IMR-90 (cell line): ENCODE measurements around the gene RHBDD1. TPM values are rescaled to one million over a fixed set of nuclear protein-coding genes. Genes with fewer than 3 reads are reported as not detected.

Experiments used
- ATAC-seq: fragments of 200-7000 bp; cut with Tn5 transposase; 2 replicates; pipeline ENCODE4 v1.9.1; 2020; ENCODE audit warnings: low read depth, mild to moderate bottlenecking, moderate library complexity
- BruUV-seq: library from RNA; stranded (reverse); fragments of 400-500 nt; replicated peaks from 2 replicates; lab custom pipeline; 2021; lab: Mats Ljungman, UMichigan
- CTCF ChIA-PET: fragments of 300-600 bp; formaldehyde crosslinking; extraction: SDS; loops from one replicate; lab custom pipeline; 2021; ENCODE audit warnings: antibody characterized with exemption; lab: Yijun Ruan, JAX
- POLR2A ChIA-PET: fragments of 300-600 bp; sonication (Branson Sonifier 250); formaldehyde crosslinking; loops from one replicate; lab custom pipeline; 2022; ENCODE audit warnings: antibody characterized with exemption; ENCODE audit not compliant: unreplicated experiment; lab: Charles Lee
- DNase-seq: peaks from one replicate; pipeline ENCODE4 v3.0.0; 2013
- H2AFZ ChIP-seq: replicated peaks from 2 replicates; pipeline ENCODE3; 2013; ENCODE audit warnings: low read length, mild to moderate bottlenecking; ENCODE audit not compliant: poor library complexity
- H2AK5ac ChIP-seq: 2 replicates; pipeline ENCODE4 v1.6.1; 2013; ENCODE audit warnings: low read depth, low read length, inconsistent platforms
- H2AK9ac ChIP-seq: replicated peaks from 2 replicates; pipeline ENCODE3; 2013; ENCODE audit warnings: mild to moderate bottlenecking, low read depth, low read length, moderate library complexity; ENCODE audit not compliant: poor library complexity
- H2BK120ac ChIP-seq: 2 replicates; pipeline ENCODE4 v1.6.1; 2013; ENCODE audit warnings: low read depth, low read length, inconsistent platforms
- H2BK15ac ChIP-seq: 3 replicates; pipeline ENCODE4 v1.6.1; 2013; ENCODE audit warnings: low read depth, low read length, inconsistent platforms
- H2BK20ac ChIP-seq: 2 replicates; pipeline ENCODE4 v1.6.1; 2013; ENCODE audit warnings: low read depth, mild to moderate bottlenecking, inconsistent platforms, low read length, moderate library complexity
- H2BK5ac ChIP-seq: 2 replicates; pipeline ENCODE4 v1.6.1; 2013; ENCODE audit warnings: mild to moderate bottlenecking, low read depth, low read length, inconsistent platforms; ENCODE audit not compliant: poor library complexity, severe bottlenecking
- H3K14ac ChIP-seq: replicated peaks from 2 replicates; pipeline ENCODE4 v1.6.1; 2013; ENCODE audit warnings: low read depth, low read length, inconsistent platforms
- H3K18ac ChIP-seq: 2 replicates; pipeline ENCODE4 v1.6.1; 2013; ENCODE audit warnings: low read depth, low read length, control low read depth
- H3K23ac ChIP-seq: 2 replicates; pipeline ENCODE4 v1.6.1; 2013; ENCODE audit warnings: low read depth, low read length, inconsistent platforms
- H3K27ac ChIP-seq: 2 replicates; pipeline ENCODE4 v1.5.1; 2013; ENCODE audit warnings: mild to moderate bottlenecking, control low read depth, low read length; ENCODE audit not compliant: insufficient read depth
- H3K27me3 ChIP-seq: 2 replicates; pipeline ENCODE4 v1.6.1; 2013; ENCODE audit warnings: low read length; ENCODE audit not compliant: control insufficient read depth, insufficient read depth
- H3K36me3 ChIP-seq: 2 replicates; pipeline ENCODE4 v1.6.1; 2013; ENCODE audit warnings: low read length, mixed read lengths; ENCODE audit not compliant: control insufficient read depth, insufficient read depth
- H3K4ac ChIP-seq: 2 replicates; pipeline ENCODE4 v1.6.1; 2013; ENCODE audit warnings: low read depth, low read length, inconsistent platforms
- H3K4me1 ChIP-seq: 2 replicates; pipeline ENCODE4 v1.6.1; 2013; ENCODE audit warnings: low read length, mixed read lengths; ENCODE audit not compliant: control insufficient read depth, insufficient read depth
- H3K4me2 ChIP-seq: 2 replicates; pipeline ENCODE4 v1.6.1; 2013; ENCODE audit warnings: low read depth, mild to moderate bottlenecking, control low read depth, low read length, moderate library complexity
- H3K4me3 ChIP-seq: 2 replicates; pipeline ENCODE4 v1.5.1; 2013; ENCODE audit warnings: low read depth, mild to moderate bottlenecking, control low read depth, low read length, moderate library complexity; ENCODE audit not compliant: insufficient read depth
- H3K56ac ChIP-seq: 2 replicates; pipeline ENCODE4 v1.6.1; 2013; ENCODE audit warnings: low read length, inconsistent platforms; ENCODE audit not compliant: insufficient read depth; ENCODE audit errors: extremely low read depth
- H3K79me1 ChIP-seq, 2 experiments: 2 replicates each; pipeline ENCODE4 v1.6.1; 2013; ENCODE audit warnings: low read length in 2 of 2, inconsistent platforms in 1 of 2, low read depth in 1 of 2
- H3K9ac ChIP-seq: 2 replicates; pipeline ENCODE4 v1.6.1; 2013; ENCODE audit warnings: low read depth, low read length, control low read depth
- H3K9me1 ChIP-seq: 2 replicates; pipeline ENCODE4 v1.6.1; 2013; ENCODE audit warnings: low read length, inconsistent platforms; ENCODE audit not compliant: insufficient read depth
- H3K9me3 ChIP-seq: 2 replicates; pipeline ENCODE4 v1.6.1; 2013; ENCODE audit warnings: low read length; ENCODE audit not compliant: control insufficient read depth, insufficient read depth
- H4K20me1 ChIP-seq: 2 replicates; pipeline ENCODE4 v1.6.1; 2013; ENCODE audit warnings: low read length, inconsistent platforms; ENCODE audit not compliant: insufficient read depth
- H4K5ac ChIP-seq: 2 replicates; pipeline ENCODE4 v1.6.1; 2013; ENCODE audit warnings: mild to moderate bottlenecking, low read depth, low read length, control low read depth
- H4K8ac ChIP-seq, 2 experiments: 2 replicates each; pipeline ENCODE4 v1.6.1; 2013; ENCODE audit warnings: low read depth in 2 of 2, low read length in 2 of 2, control low read depth in 1 of 2, inconsistent platforms in 1 of 2
- H4K91ac ChIP-seq: 2 replicates; pipeline ENCODE4 v1.6.1; 2013; ENCODE audit warnings: low read depth, low read length, inconsistent platforms; ENCODE audit not compliant: insufficient read depth
- CHD1 ChIP-seq: IDR thresholded peaks from 2 replicates; pipeline ENCODE4 v1.6.1; 2012; ENCODE audit warnings: low read depth, low read length, improper control_type of control experiment
- FOS ChIP-seq: fragments of 150-350 bp; IDR thresholded peaks from 2 replicates; pipeline ENCODE4 v1.6.1; 2016; ENCODE audit warnings: low read depth, low read length
- MAFK ChIP-seq: IDR thresholded peaks from 2 replicates; pipeline ENCODE4 v1.6.1; 2012; ENCODE audit warnings: low read depth, low read length, improper control_type of control experiment
- MXI1 ChIP-seq: IDR thresholded peaks from 2 replicates; pipeline ENCODE4 v1.6.1; 2012; ENCODE audit warnings: low read depth, mild to moderate bottlenecking, low read length, moderate library complexity, borderline replicate concordance
- POLR2A ChIP-seq: IDR thresholded peaks from 2 replicates; pipeline ENCODE4 v1.6.1; 2012; ENCODE audit warnings: mild to moderate bottlenecking, low read depth, low read length
- RAD21 ChIP-seq: IDR thresholded peaks from 2 replicates; pipeline ENCODE4 v1.6.1; 2012; ENCODE audit warnings: low read length, improper control_type of control experiment
- RCOR1 ChIP-seq: IDR thresholded peaks from 2 replicates; pipeline ENCODE4 v1.6.1; 2012; ENCODE audit warnings: mild to moderate bottlenecking, low read length, improper control_type of control experiment; ENCODE audit not compliant: insufficient replicate concordance
- SMC3 ChIP-seq: fragments of 150-350 bp; IDR thresholded peaks from 2 replicates; pipeline ENCODE4 v1.6.1; 2016; ENCODE audit warnings: low read depth, mild to moderate bottlenecking, antibody characterized with exemption, low read length, moderate library complexity
- USF2 ChIP-seq: fragments of 150-350 bp; IDR thresholded peaks from 2 replicates; pipeline ENCODE4 v1.6.1; 2017; ENCODE audit warnings: mild to moderate bottlenecking, antibody characterized with exemption, low read length, low read depth
- WGBS, 2 experiments: methylation state at CpG; one replicate each; pipeline versions ENCODE4 v1.1.5 to v1.1.7; 2013; ENCODE audit warnings: missing lambda C conversion rate in 2 of 2; ENCODE audit not compliant: insufficient read length in 1 of 2; ENCODE audit errors: extremely low coverage in 2 of 2; 5-methylcytosine and 5-hydroxymethylcytosine counted together
- dilution Hi-C: fragments of 300-500 bp; cut with HindIII; formaldehyde crosslinking; loops from one replicate; pipeline ENCODE4 v1.14.3; 2018; ENCODE audit warnings: low sequenced_read_pairs; ENCODE audit not compliant: unreplicated experiment
- in situ Hi-C: fragments of 300-500 bp; cut with MboI; formaldehyde crosslinking; loops from 3 replicates; pipeline ENCODE4 v1.14.3; 2019; ENCODE audit warnings: low sequenced_read_pairs, inconsistent platforms, mixed read lengths
- intact Hi-C: fragments of 100-400 bp; cut with micrococcal nuclease; formaldehyde crosslinking; loops from 2 replicates; pipeline ENCODE4 v1.10.0; 2022
- polyA plus RNA-seq, 3 experiments: library from polyadenylated mRNA; depleted of rRNA; stranded (reverse); fragments of >200 nt; gene quantifications; 2 replicates each; pipeline ENCODE4 v1.2.3, GENCODE V29; 2012; ENCODE audit warnings: low replicate concordance in 1 of 3
- total RNA-seq: library from RNA; depleted of rRNA; stranded (reverse); fragments of >200 nt; gene quantifications from 2 replicates; pipeline ENCODE4 v1.2.3, GENCODE V29; 2012
- TF ChIP-seq, protein P1 (sequence below): conservative IDR thresholded peaks from 2 replicates; pipeline ENCODE4 v1.5.1; 2012; ENCODE audit warnings: mild to moderate bottlenecking, low read depth, low read length, improper control_type of control experiment

Gene RHBDD1
- total and polyA plus RNA-seq, 2 of the 4 experiments (the other 2 are of a cell fraction) = 9.7 to 14.0 TPM

DNA sequence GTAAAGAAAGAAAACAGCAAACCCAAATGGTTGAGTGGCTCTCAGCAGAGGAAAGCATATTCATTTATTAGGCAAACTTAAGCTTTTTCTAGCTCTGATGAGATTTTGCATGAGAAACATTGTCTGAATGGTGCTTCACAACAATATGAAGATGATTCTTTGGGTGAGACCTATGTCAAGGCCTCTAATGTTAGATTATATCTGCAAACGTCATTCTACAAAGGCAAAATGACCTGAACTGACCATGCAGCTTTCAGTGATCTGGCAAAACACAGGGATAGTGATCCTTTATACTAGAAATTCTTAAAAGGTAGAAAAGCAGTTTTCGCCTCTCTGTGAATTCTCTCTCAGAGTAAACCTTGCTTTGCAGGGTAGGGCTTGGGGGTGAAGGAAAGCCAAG is 11.7 kb downstream of the RHBDD1 start:
- Histone ChIP-seq H4K20me1 (peaks cover 3% of the 10 kb centered on the region; the same call in 1 of the 2 replicates), H3K4ac (no peak overlapping the region), H2AK5ac (no peak overlapping the region), H3K4me3 (no peak overlapping the region), H4K8ac (no peak overlapping the region), H4K5ac (no peak overlapping the region), H2AFZ (no peak overlapping the region), H3K23ac (no peak overlapping the region), H3K4me1 (no peaks in the 10 kb centered on the region), H3K9me1 (no peaks in the 10 kb centered on the region; the same call in 1 of the 2 replicates), H3K36me3 (no peaks in the 10 kb centered on the region), H3K9me3 (no peaks in the 10 kb centered on the region), H2BK120ac (no peak overlapping the region), H3K27me3 (no peaks in the 10 kb centered on the region), H2BK20ac (no peak overlapping the region), H3K56ac (no peak overlapping the region), H3K9ac (no peak overlapping the region), H4K91ac (no peak overlapping the region), H3K14ac (no peak overlapping the region), H2AK9ac (no peak overlapping the region), H2BK15ac (no peak overlapping the region), H3K79me1 (peaks cover 25 to 34% of the 10 kb centered on the region in 2 experiments), H3K18ac (no peak overlapping the region), H2BK5ac (no peak overlapping the region), H3K4me2 (no peak overlapping the region), H3K27ac (no peak overlapping the region)
- DNase-seq (no peak), ATAC-seq (no peak)
- ChIA-PET POLR2A (no interaction called here), CTCF (no interaction called here)
- no peak for TF ChIP-seq FOS
- TF ChIP-seq MXI1 = no peak
- TF ChIP-seq RAD21 = no peak
- no peak for TF ChIP-seq MAFK
- TF ChIP-seq USF2 = no peak
- TF ChIP-seq RCOR1 = no peak
- no peak for TF ChIP-seq CHD1
- TF ChIP-seq POLR2A = no peak
- TF ChIP-seq, protein P1, sequence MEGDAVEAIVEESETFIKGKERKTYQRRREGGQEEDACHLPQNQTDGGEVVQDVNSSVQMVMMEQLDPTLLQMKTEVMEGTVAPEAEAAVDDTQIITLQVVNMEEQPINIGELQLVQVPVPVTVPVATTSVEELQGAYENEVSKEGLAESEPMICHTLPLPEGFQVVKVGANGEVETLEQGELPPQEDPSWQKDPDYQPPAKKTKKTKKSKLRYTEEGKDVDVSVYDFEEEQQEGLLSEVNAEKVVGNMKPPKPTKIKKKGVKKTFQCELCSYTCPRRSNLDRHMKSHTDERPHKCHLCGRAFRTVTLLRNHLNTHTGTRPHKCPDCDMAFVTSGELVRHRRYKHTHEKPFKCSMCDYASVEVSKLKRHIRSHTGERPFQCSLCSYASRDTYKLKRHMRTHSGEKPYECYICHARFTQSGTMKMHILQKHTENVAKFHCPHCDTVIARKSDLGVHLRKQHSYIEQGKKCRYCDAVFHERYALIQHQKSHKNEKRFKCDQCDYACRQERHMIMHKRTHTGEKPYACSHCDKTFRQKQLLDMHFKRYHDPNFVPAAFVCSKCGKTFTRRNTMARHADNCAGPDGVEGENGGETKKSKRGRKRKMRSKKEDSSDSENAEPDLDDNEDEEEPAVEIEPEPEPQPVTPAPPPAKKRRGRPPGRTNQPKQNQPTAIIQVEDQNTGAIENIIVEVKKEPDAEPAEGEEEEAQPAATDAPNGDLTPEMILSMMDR = no peak
- no peak for TF ChIP-seq SMC3
- dilution Hi-C loops (no loop called here), intact Hi-C loops (no loop called here), in situ Hi-C loops (no loop called here)
- WGBS, 2 experiments = no CpG with 5 or more reads among the region's 2 CpGs
- BruUV-seq = no TSS peak
